Smooth muscle cell (in vitro differentiated cells): ENCODE measurements around the gene NUP153. TPM values are rescaled to one million over a fixed set of nuclear protein-coding genes. Genes with fewer than 3 reads are reported as not detected.

Source experiments
- DNase-seq: peaks from one replicate; lab custom pipeline; 2025; ENCODE audit not compliant: unreplicated experiment; lab: John Stamatoyannopoulos, UW
- H2AFZ ChIP-seq: fragments of 200-600 bp; sonication (generic); 2 replicates; pipeline ENCODE4 v1.6.0; 2016; ENCODE audit warnings: antibody characterized with exemption, low read depth, mild to moderate bottlenecking
- H3F3A ChIP-seq: fragments of 200-600 bp; sonication (generic); 2 replicates; pipeline ENCODE4 v1.6.0; 2017; ENCODE audit warnings: antibody characterized with exemption, low read depth
- H3K27ac ChIP-seq: fragments of 200-600 bp; sonication (generic); 2 replicates; pipeline ENCODE4 v1.5.1; 2016; ENCODE audit warnings: low read depth, mild to moderate bottlenecking
- H3K27me3 ChIP-seq: fragments of 200-600 bp; sonication (generic); 2 replicates; pipeline ENCODE4 v1.6.1; 2016; ENCODE audit warnings: low read depth, mild to moderate bottlenecking
- H3K36me3 ChIP-seq: fragments of 200-600 bp; sonication (generic); 2 replicates; pipeline ENCODE4 v1.5.1; 2016; ENCODE audit warnings: low read depth
- H3K4me1 ChIP-seq: fragments of 200-600 bp; sonication (generic); 2 replicates; pipeline ENCODE4 v1.5.1; 2016; ENCODE audit warnings: low read depth
- H3K4me2 ChIP-seq: fragments of 200-600 bp; sonication (generic); 2 replicates; pipeline ENCODE4 v1.6.0; 2016; ENCODE audit warnings: mild to moderate bottlenecking
- H3K4me3 ChIP-seq: fragments of 200-600 bp; sonication (generic); 2 replicates; pipeline ENCODE4 v1.5.1; 2016; ENCODE audit warnings: mild to moderate bottlenecking
- H3K79me2 ChIP-seq: fragments of 200-600 bp; sonication (generic); 2 replicates; pipeline ENCODE4 v1.6.0; 2016; ENCODE audit warnings: low read depth, mild to moderate bottlenecking
- H3K9ac ChIP-seq: fragments of 200-600 bp; sonication (generic); 2 replicates; pipeline ENCODE4 v1.6.0; 2016; ENCODE audit warnings: low read depth
- H3K9me3 ChIP-seq: fragments of 200-600 bp; sonication (generic); replicated peaks from 2 replicates; pipeline ENCODE4 v1.5.1; 2016; ENCODE audit warnings: low read depth
- H4K20me1 ChIP-seq: fragments of 200-600 bp; sonication (generic); 2 replicates; pipeline ENCODE4 v1.6.0; 2016; ENCODE audit warnings: low read depth
- WGBS: methylation state at CpG from one replicate; pipeline ENCODE4 v1.1.7; 2016; ENCODE audit warnings: low lambda C conversion rate; 5-methylcytosine and 5-hydroxymethylcytosine counted together
- polyA plus RNA-seq: library from polyadenylated mRNA; unstranded; fragments of >200 nt; fragmentation: Nextera tagmentation; extraction: Ambion mirVana; gene quantifications from 2 replicates; pipeline ENCODE4 v1.2.1, GENCODE V29; 2016
- total RNA-seq: library from RNA; depleted of rRNA; stranded (reverse); fragments of >200 nt; gene quantifications from 2 replicates; pipeline ENCODE4 v1.2.3, GENCODE V29; 2014
- TF ChIP-seq, protein P1 (sequence below): fragments of 200-600 bp; sonication (generic); IDR thresholded peaks from 2 replicates; pipeline ENCODE4 v1.5.1; 2017; ENCODE audit warnings: borderline replicate concordance, mild to moderate bottlenecking, antibody characterized with exemption; ENCODE audit not compliant: insufficient read depth, poor library complexity, severe bottlenecking

NUP153 gene
- total and polyA plus RNA-seq, 2 experiments from 2014 or later = 9.7 to 39.4 TPM

DNA sequence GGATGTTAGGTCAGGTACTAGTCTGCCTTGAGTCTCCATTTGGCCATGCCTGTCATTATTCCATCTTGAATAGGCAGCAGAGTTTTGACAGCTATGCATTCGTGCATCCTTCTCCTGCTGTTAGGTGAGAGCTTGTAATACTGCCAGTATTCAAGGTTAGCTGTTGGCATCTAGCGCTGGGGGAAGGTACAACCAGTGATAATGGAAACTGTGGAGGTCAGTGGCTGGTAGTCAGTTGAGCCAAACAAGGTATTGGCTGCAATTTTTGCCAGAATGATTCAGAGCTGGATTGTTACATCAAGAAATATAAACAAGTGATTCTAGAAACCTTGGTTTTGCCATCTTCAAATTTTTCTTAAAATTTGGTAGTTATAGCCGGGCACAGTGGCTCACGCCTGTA lies 100.1 kb downstream of the NUP153 start:
- H3F3A ChIP-seq = peaks cover 4% of the 10 kb centered on the region
- no peak overlapping the region for H3K4me2 ChIP-seq
- DNase-seq = no peak
- no peak overlapping the region for H3K27ac ChIP-seq
- H3K9ac ChIP-seq = no peak overlapping the region
- no peaks in the 10 kb centered on the region for H3K9me3 ChIP-seq
- peaks cover 9% of the 10 kb centered on the region for H3K79me2 ChIP-seq
- peaks cover 6% of the 10 kb centered on the region for H4K20me1 ChIP-seq
- peaks cover 4% of the 10 kb centered on the region for H3K4me1 ChIP-seq
- 97% methylated on average over 4 of the region's 4 CpGs for WGBS
- H3K4me3 ChIP-seq = no peak overlapping the region
- TF ChIP-seq, protein P1, sequence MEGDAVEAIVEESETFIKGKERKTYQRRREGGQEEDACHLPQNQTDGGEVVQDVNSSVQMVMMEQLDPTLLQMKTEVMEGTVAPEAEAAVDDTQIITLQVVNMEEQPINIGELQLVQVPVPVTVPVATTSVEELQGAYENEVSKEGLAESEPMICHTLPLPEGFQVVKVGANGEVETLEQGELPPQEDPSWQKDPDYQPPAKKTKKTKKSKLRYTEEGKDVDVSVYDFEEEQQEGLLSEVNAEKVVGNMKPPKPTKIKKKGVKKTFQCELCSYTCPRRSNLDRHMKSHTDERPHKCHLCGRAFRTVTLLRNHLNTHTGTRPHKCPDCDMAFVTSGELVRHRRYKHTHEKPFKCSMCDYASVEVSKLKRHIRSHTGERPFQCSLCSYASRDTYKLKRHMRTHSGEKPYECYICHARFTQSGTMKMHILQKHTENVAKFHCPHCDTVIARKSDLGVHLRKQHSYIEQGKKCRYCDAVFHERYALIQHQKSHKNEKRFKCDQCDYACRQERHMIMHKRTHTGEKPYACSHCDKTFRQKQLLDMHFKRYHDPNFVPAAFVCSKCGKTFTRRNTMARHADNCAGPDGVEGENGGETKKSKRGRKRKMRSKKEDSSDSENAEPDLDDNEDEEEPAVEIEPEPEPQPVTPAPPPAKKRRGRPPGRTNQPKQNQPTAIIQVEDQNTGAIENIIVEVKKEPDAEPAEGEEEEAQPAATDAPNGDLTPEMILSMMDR = no peak
- H2AFZ ChIP-seq = no peak overlapping the region
- H3K36me3 ChIP-seq = no peaks in the 10 kb centered on the region
- H3K27me3 ChIP-seq = no peaks in the 10 kb centered on the region

DNA sequence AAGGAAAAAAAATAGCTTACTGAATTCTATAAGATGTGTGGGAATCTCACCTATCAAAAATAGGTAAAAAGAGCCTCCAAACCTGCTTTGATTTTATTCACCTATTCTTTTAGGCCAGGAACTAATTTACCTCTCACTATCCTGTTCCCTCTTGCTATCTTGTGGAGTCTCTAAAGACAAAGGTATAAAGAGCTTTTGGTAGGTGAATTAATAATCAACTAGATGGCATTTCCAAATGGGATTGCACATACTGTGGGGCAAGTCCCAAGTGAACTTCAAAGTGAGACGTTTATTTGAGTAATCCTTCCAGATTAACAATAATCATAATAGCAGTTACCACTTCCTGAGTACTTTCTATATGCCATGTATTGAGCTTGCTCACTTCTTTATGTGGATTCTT lies 103.8 kb downstream of the NUP153 start:
- peaks cover 11% of the 10 kb centered on the region for H4K20me1 ChIP-seq
- no peaks in the 10 kb centered on the region for H3K9me3 ChIP-seq
- H3K9ac ChIP-seq = no peak overlapping the region
- TF ChIP-seq, protein P1 = no peak
- H3K4me1 ChIP-seq = peaks cover 10% of the 10 kb centered on the region
- H3F3A ChIP-seq = no peaks in the 10 kb centered on the region
- no peaks in the 10 kb centered on the region for H3K27me3 ChIP-seq
- H3K36me3 ChIP-seq = no peaks in the 10 kb centered on the region
- 52% methylated on average over 1 of the region's 1 CpG for WGBS
- H3K79me2 ChIP-seq = peaks cover 14% of the 10 kb centered on the region
- no peak overlapping the region for H2AFZ ChIP-seq
- no peak for DNase-seq
- no peak overlapping the region for H3K4me2 ChIP-seq
- H3K4me3 ChIP-seq = no peak overlapping the region
- no peak overlapping the region for H3K27ac ChIP-seq

DNA sequence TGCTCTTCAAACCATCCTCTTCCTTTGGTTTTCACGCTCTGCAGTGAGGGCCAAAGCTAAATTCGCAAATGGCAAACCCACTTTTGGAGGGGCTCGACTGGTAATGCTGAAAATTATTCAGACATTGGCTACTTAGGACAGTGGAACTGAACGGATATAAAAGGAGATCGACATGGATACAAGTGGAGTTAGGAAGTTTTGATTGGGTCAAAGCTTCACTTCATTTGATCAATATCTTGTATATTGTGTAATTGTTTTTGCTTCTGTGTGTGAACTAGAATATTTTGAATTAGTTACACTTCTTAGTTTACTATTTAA lies 105.4 kb downstream of the NUP153 start:
- Histone ChIP-seq H3K4me1 (peaks cover 10% of the 10 kb centered on the region), H4K20me1 (peaks cover 11% of the 10 kb centered on the region), H3K4me3 (peak overlapping the region; percentile 79), H2AFZ (peak overlapping the region; percentile 52), H3K9ac (peak overlapping the region; percentile 72), H3K27ac (no peak overlapping the region), H3K9me3 (no peaks in the 10 kb centered on the region), H3K79me2 (peaks cover 14% of the 10 kb centered on the region), H3K4me2 (peak overlapping the region; percentile 95), H3K36me3 (no peaks in the 10 kb centered on the region), H3K27me3 (no peaks in the 10 kb centered on the region), H3F3A (no peaks in the 10 kb centered on the region)
- WGBS = 23% methylated on average over 5 of the region's 5 CpGs
- no peak for DNase-seq
- TF ChIP-seq, protein P1 = no peak
